AG20443 (cell line): Measurements from ENCODE around the gene LRRC28.

Experiments
- DNase-seq: peaks from one replicate; pipeline ENCODE4 v3.0.0; 2012; ENCODE audit warnings: low spot score, mixed read lengths

LRRC28 gene

DNA sequence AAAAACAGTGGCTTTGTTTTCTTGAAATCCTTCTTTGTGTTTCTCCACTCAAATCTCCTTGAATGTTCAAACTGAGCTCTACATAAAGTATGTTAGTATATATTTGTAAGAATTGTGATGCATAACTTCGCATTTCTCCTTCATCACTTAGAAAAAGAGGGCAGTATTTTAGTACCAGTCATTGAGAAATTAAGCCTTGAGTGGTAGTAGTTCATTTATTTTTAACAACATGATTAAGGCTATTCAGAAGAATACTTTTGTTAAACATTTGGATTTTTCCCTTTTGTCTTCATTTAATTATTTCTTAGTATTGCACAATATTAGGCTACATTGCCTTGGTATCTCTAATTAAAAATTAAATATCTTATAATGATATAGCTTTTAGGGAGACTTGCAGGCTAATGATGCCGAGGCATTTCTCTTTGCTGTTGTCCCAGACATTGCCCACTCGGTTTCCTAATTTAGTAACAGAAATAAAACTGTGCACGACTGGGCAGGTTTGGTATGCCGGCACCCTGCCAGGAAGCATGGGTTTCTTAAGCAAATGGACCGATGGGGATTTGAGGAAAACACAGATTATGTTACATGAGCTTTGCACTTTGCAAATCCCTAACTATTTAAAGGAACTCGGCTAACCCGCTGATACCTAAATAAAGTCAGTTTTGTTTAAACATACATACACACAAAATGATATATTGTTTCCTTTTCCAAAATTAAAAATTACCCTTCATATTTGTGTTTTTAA is 54.7 kb downstream of the LRRC28 start:
- peak; percentile 17 for DNase-seq

GRCh38 chr15:99306694-99307338 is 55.5 kb downstream of the LRRC28 start:
- no peak for DNase-seq

- no peak for DNase-seq
Observed at GRCh38 chr15:99307735-99308134, 56.5 kb downstream of the LRRC28 start.

DNA sequence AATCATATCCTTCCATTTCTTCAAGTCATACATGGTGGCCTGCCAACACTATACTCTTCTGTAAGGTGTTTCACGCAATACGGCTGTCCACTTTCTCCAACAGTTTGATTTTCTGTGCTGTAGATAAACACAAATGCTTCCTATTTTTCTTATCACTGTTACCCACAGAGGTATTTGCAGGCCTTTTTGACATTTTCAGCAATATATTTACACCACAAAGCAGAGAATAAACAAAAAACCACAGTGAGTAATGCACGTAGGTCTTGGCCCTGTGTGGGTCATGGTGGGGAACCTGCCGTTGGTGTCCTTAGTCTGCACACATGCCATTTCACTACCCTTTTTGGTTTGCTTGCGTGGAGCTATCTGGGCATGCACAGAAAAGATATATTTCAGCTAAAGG is 59.5 kb downstream of the LRRC28 start:
- no peak for DNase-seq

DNA sequence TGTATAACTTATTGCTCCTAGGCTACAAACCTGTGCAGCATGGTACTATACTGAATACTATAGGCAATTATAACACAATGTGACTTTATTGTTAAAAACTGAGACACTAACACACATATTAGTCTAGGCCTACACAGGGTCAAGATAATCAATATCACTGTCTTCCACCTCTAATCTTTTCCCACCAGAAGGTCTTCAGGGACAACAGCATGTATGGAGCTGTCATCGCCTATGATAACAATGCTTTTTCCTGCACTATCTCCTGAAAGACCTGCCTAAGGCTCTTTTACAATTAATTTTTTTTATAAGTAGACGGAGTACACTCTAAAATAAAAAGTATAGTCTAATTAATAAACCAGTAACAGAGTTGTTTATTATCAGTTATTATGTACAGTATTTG is 60.9 kb downstream of the LRRC28 start:
- no peak for DNase-seq

DNA sequence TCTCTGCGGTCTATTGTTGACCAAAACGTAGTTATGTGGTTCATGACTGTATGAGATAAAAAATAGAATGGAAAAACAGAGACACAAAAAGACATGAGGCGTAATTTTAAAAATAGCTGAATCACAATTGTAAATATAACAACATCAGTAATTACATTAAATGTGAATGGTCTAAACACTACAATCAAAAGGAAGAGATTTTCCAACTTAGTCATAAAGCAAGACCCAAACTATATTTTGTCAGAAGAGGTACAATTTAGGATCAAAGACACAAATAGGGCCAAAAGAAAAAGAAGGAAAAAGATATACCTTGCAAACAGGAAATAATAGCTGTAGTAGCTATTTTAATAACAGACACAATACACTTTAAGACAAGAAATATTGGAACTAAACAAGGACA is 61.5 kb downstream of the LRRC28 start:
- no peak for DNase-seq

GRCh38 chr15:99315636-99316035 is 64.4 kb downstream of the LRRC28 start:
- no peak for DNase-seq

- no peak for DNase-seq
Observed at GRCh38 chr15:99320374-99321215, 69.3 kb downstream of the LRRC28 start.

- DNase-seq = no peak
Observed at GRCh38 chr15:99321468-99321867, 70.2 kb downstream of the LRRC28 start.

- DNase-seq = no peak
Observed at GRCh38 chr15:99322643-99323405, 71.5 kb downstream of the LRRC28 start.

- peak; percentile 72 for DNase-seq
Observed at GRCh38 chr15:99324082-99324620, 72.9 kb downstream of the LRRC28 start.

- no peak for DNase-seq
Observed at GRCh38 chr15:99324700-99325099, 73.4 kb downstream of the LRRC28 start.

DNA sequence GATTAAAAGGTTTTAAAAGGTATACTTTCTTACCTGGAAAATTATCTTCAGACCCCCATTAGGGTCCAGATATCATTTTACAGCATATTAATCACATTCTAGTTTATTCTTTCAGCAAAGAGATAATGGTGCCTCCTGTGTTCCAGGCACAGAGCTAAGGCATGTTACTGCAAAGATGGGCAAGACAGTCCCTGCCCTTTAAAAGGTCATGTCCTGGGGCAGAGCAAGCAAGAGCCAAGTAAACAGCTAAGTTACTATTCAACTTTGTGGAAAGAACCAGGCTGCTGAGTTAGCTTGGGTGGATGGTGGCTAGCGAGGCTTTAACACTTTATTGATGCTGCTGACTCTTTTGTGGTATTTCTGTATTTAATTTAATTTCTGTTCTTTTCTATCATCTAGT is 75.0 kb downstream of the LRRC28 start:
- no peak for DNase-seq

DNA sequence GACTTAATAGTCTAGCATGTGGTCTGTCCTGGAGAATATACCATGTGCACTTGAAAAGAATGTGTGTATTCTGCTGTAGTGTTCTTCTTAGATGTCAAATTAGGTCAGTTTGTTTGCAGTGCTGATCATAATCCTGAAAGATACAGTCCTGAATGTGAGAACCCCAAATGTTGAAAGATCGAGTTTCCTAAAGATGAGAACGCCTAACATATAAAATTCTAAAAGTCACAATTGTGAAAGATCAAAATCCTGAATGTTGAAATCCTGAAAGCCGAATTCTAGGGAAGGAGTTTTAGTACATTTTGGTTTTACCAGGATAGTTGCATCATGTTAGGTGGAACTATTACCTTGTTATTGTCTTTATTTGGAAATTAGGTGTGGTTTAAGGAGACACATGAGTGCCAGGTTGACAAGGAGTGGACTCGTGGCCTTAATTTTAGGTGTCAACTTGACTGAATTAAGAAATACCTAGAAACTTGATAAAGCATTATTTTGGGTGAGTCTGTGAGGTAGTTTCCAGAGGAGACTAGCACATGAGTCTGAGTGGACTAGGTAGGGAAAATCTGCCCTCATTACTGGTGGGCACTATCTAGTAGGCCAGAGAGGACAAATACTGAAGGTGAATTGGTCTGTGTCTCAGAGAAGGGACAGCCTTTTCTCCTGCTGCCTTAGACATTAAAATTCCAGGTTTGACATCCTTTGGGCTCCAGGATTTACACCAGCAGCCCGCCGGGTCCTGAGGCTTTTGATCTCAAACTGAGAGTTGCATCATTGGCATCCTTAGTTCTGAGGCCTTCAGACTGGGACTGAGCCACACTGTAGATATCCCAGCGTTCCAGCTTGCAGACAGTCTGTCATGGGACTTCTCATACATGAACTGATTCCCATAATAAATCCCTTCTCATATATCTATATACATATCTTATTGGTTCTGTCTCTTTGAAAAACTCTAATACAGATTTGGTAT is 77.1 kb downstream of the LRRC28 start:
- DNase-seq = no peak

GRCh38 chr15:99331381-99331780 is 80.1 kb downstream of the LRRC28 start:
- DNase-seq = no peak

- no peak for DNase-seq
Observed at GRCh38 chr15:99333413-99333812, 82.1 kb downstream of the LRRC28 start.

DNA sequence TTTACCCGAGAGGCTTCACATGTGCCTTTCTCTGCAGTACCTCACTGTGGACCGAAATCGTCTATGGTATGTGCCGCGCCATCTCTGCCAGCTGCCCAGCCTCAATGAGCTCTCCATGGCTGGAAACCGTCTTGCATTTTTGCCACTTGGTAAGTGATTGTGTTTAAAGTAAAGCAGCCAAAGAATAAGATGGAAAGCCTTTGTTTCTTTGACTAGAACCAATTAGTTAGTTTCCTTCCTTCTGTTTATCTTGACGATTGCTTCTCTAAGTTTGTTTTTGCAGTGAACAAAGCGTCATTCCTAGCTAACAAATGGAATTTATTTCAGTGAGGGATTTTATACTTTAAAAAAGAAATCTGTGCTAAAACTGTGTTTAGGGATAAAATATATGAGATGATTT is 82.7 kb downstream of the LRRC28 start:
- no peak for DNase-seq

DNA sequence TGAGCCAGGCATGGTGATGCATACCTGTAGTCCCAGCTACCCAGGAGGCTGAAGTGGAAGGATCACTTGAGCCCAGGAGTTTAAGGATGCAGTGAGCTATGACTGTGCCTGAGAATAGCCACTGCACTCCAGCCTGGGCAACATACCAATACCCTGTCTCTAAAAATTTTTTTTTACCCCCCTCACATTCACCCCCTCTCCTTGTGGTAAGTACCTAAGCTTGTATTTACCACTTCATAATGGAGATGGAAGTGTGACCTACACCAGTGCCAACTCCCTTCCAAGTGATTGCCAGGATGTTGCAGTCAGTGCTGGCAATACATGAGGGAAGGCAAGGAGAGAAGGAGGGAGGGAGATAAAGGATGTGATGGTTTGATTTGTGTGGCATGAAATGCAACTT is 84.2 kb downstream of the LRRC28 start:
- DNase-seq = no peak

DNA sequence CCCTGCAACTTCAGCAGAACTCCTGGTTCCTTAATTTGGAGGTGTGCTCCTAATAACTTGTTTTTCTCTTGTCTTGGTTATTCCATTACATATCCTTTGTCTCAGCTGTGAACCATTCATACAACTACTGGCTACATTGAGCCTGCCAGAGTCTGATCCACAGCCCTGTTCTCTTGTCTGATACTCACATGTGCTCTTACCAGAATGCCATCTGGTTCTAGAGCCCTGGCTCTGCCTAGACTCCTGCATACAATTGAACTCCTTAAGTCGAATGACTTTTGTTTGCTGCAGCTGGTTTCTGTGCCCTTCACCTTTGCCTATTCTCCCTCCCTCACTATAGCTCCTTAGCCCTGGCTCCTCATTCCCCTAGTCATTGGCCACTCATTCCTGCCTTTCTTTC is 85.5 kb downstream of the LRRC28 start:
- DNase-seq = no peak

GRCh38 chr15:99340347-99340746 is 89.1 kb downstream of the LRRC28 start:
- DNase-seq = no peak

GRCh38 chr15:99341786-99342185 is 90.5 kb downstream of the LRRC28 start:
- DNase-seq = no peak
